Spinal cord (tissue), 10 donors: ENCODE results near the gene NAA80. TPM values are rescaled to one million over a fixed set of nuclear protein-coding genes. Genes with fewer than 3 reads are reported as not detected.

Experiments used
- DNase-seq, 6 donors: peaks; one replicate each; pipeline versions ENCODE4 v3.0.0 to v3.0.0-alpha.2; 2013 to 2015; ENCODE audit warnings: low spot score in 6 of 6, low read depth in 4 of 6
- H3K27ac ChIP-seq: one replicate; pipeline ENCODE4 v1.5.1; 2013; ENCODE audit warnings: low read depth, low read length, control low read depth
- H3K27me3 ChIP-seq: one replicate; pipeline ENCODE4 v1.6.1; 2013; ENCODE audit warnings: low read length; ENCODE audit not compliant: control insufficient read depth, insufficient read depth
- H3K36me3 ChIP-seq: one replicate; pipeline ENCODE4 v1.6.1; 2013; ENCODE audit warnings: low read length; ENCODE audit not compliant: control insufficient read depth, insufficient read depth
- H3K4me1 ChIP-seq: one replicate; pipeline ENCODE4 v1.6.1; 2013; ENCODE audit warnings: low read length; ENCODE audit not compliant: control insufficient read depth, insufficient read depth
- H3K4me3 ChIP-seq: one replicate; pipeline ENCODE4 v1.5.1; 2013; ENCODE audit warnings: low read depth, low read length, control low read depth
- H3K9me3 ChIP-seq: one replicate; pipeline ENCODE4 v1.6.1; 2013; ENCODE audit warnings: low read length; ENCODE audit not compliant: control insufficient read depth, insufficient read depth
- WGBS: methylation state at CpG from one replicate; pipeline ENCODE4 v1.1.5; 2013; ENCODE audit warnings: missing lambda C conversion rate; ENCODE audit not compliant: insufficient coverage; 5-methylcytosine and 5-hydroxymethylcytosine counted together
- polyA plus RNA-seq, 2 donors: library from polyadenylated mRNA; unstranded; fragments of 120-200 nt; gene quantifications; one replicate each; pipeline ENCODE4 v1.2.1, GENCODE V29; 2013; ENCODE audit not compliant: insufficient read length in 2 of 2
- total RNA-seq, 2 donors: library from RNA; depleted of rRNA in 1 of 2; stranded (reverse); fragments of 120-200 nt in 1 of 2; fragments of >200 nt in 1 of 2; gene quantifications; one replicate each; pipeline versions ENCODE4 v1.2.3 to v1.2.4, GENCODE V29; 2013 to 2014
- donor health status: healthy.

Gene NAA80
- total and polyA plus RNA-seq, 4 donors = 4.6 to 24.4 (median 13.5) TPM

GRCh38 chr3:50254577-50255250, 44.5 kb downstream of the NAA80 start:
- H3K36me3 ChIP-seq = peaks cover 97% of the 10 kb centered on the region
- peaks cover 87% of the 10 kb centered on the region for H3K4me1 ChIP-seq
- peak overlapping the region; percentile 59 for H3K27ac ChIP-seq

GRCh38 chr3:50251220-50251619, 48.0 kb downstream of the NAA80 start:
- Histone ChIP-seq H3K4me3 (no peak overlapping the region), H3K27me3 (no peaks in the 10 kb centered on the region), H3K4me1 (peaks cover 86% of the 10 kb centered on the region), H3K9me3 (no peaks in the 10 kb centered on the region), H3K27ac (no peak overlapping the region), H3K36me3 (peaks cover 89% of the 10 kb centered on the region)
- WGBS = 86% methylated on average over 7 of the region's 8 CpGs
- no peak for DNase-seq

More at GRCh38 chr3:50254577-50255250, 44.5 kb downstream of the NAA80 start:
- WGBS = 88% methylated on average over 6 of the region's 8 CpGs
- no peak for DNase-seq
- Histone ChIP-seq H3K9me3 (no peaks in the 10 kb centered on the region), H3K27me3 (no peaks in the 10 kb centered on the region), H3K4me3 (no peak overlapping the region)

- DNase-seq = no peak
- H3K4me3 ChIP-seq = no peak overlapping the region
- peaks cover 86% of the 10 kb centered on the region for H3K4me1 ChIP-seq
- H3K27me3 ChIP-seq = no peaks in the 10 kb centered on the region
- no CpG with 5 or more reads among the region's 4 CpGs for WGBS
- no peaks in the 10 kb centered on the region for H3K9me3 ChIP-seq
- peaks cover 84% of the 10 kb centered on the region for H3K36me3 ChIP-seq
- no peak overlapping the region for H3K27ac ChIP-seq
These were observed 48.7 kb downstream of the NAA80 start for GRCh38 chr3:50250514-50250913.

GRCh38 chr3:50249457-50249856, 49.7 kb downstream of the NAA80 start:
- Histone ChIP-seq H3K9me3 (no peaks in the 10 kb centered on the region), H3K4me1 (peaks cover 85% of the 10 kb centered on the region), H3K27ac (no peak overlapping the region), H3K36me3 (peaks cover 79% of the 10 kb centered on the region), H3K27me3 (no peaks in the 10 kb centered on the region), H3K4me3 (no peak overlapping the region)
- no peak for DNase-seq
- WGBS = 91% methylated on average over 5 of the region's 5 CpGs

GRCh38 chr3:50248387-50248786, 50.8 kb downstream of the NAA80 start:
- Histone ChIP-seq H3K27ac (peak overlapping the region; percentile 61), H3K36me3 (peaks cover 73% of the 10 kb centered on the region), H3K27me3 (no peaks in the 10 kb centered on the region), H3K4me3 (no peak overlapping the region), H3K4me1 (peaks cover 81% of the 10 kb centered on the region), H3K9me3 (no peaks in the 10 kb centered on the region)
- 31% methylated on average over 2 of the region's 3 CpGs for WGBS
- no peak for DNase-seq

- 17% methylated on average over 9 of the region's 10 CpGs for WGBS
- no peaks in the 10 kb centered on the region for H3K9me3 ChIP-seq
- peak in 2 of 6 donors; percentile 58 to 74 for DNase-seq
- no peaks in the 10 kb centered on the region for H3K27me3 ChIP-seq
- peak overlapping the region; percentile 94 for H3K27ac ChIP-seq
- peaks cover 86% of the 10 kb centered on the region for H3K4me1 ChIP-seq
- H3K36me3 ChIP-seq = peaks cover 73% of the 10 kb centered on the region
- H3K4me3 ChIP-seq = peak overlapping the region; percentile 45
These were observed 52.7 kb downstream of the NAA80 start for GRCh38 chr3:50246517-50246954.

Other genes starting within 250 kb of the NAA80 start
- 100 to 1,000 TPM; 223 to 291 TPM for gene RBM5, start 210.5 kb downstream of the NAA80 start, total RNA-seq
- gene RBM5, start 210.5 kb downstream of the NAA80 start, polyA plus RNA-seq = 100 to 1,000 TPM; 240 to 366 TPM
- gene SEMA3F, start 144.1 kb downstream of the NAA80 start, total RNA-seq = 10 to 100 TPM in 1 of 2 donors, 1 to 10 TPM in 1; 9.1 to 17.1 TPM
- gene SEMA3F, start 144.1 kb downstream of the NAA80 start, polyA plus RNA-seq = 10 to 100 TPM; 11.3 to 21.8 TPM
- gene GNAT1, start 107.8 kb downstream of the NAA80 start, total RNA-seq = not detected
- gene GNAT1, start 107.8 kb downstream of the NAA80 start, polyA plus RNA-seq = under 1 TPM; 0.29 to 0.72 TPM
- gene SLC38A3, start 94.1 kb downstream of the NAA80 start, total RNA-seq = 10 to 100 TPM; 10.5 to 51.0 TPM
- gene SLC38A3, start 94.1 kb downstream of the NAA80 start, polyA plus RNA-seq = 10 to 100 TPM; 59.6 to 71.5 TPM
- 100 to 1,000 TPM; 123 to 236 TPM for gene GNAI2, start 63.2 kb downstream of the NAA80 start, total RNA-seq
- gene GNAI2, start 63.2 kb downstream of the NAA80 start, polyA plus RNA-seq = 100 to 1,000 TPM; 293 to 308 TPM
- 100 to 1,000 TPM in 1 of 2 donors, 10 to 100 TPM in 1; 41.2 to 139 TPM for gene SEMA3B, start 30.3 kb downstream of the NAA80 start, total RNA-seq
- gene SEMA3B, start 30.3 kb downstream of the NAA80 start, polyA plus RNA-seq = 10 to 100 TPM; 19.1 to 87.4 TPM
- gene LSMEM2, start 20.3 kb downstream of the NAA80 start, total RNA-seq = under 1 TPM in 1 of 2 donors, not detected in 1; 0.44 TPM
- gene LSMEM2, start 20.3 kb downstream of the NAA80 start, polyA plus RNA-seq = 1 to 10 TPM in 1 of 2 donors, under 1 TPM in 1; 0.43 to 1.1 TPM
- gene IFRD2, start 7.0 kb downstream of the NAA80 start, total RNA-seq = 10 to 100 TPM; 15.0 to 40.3 TPM
- gene IFRD2, start 7.0 kb downstream of the NAA80 start, polyA plus RNA-seq = 10 to 100 TPM; 30.6 to 34.5 TPM
- gene HYAL3, start within 50 bp of the NAA80 start, total RNA-seq = 1 to 10 TPM; 4.2 to 9.7 TPM
- 10 to 100 TPM; 14.1 to 14.2 TPM for gene HYAL3, start within 50 bp of the NAA80 start, polyA plus RNA-seq
- 1 to 10 TPM in 1 of 2 donors, under 1 TPM in 1; 0.69 to 3.2 TPM for gene HYAL1, start 4.2 kb upstream of the NAA80 start, total RNA-seq
- gene HYAL1, start 4.2 kb upstream of the NAA80 start, polyA plus RNA-seq = 1 to 10 TPM; 1.4 to 4.1 TPM
- gene HYAL2, start 23.3 kb upstream of the NAA80 start, total RNA-seq = 10 to 100 TPM; 30.0 to 92.3 TPM
- gene HYAL2, start 23.3 kb upstream of the NAA80 start, polyA plus RNA-seq = 10 to 100 TPM; 35.9 to 40.3 TPM
- gene TUSC2, start 28.8 kb upstream of the NAA80 start, total RNA-seq = 10 to 100 TPM; 17.0 to 25.9 TPM
- 10 to 100 TPM; 48.5 to 50.7 TPM for gene TUSC2, start 28.8 kb upstream of the NAA80 start, polyA plus RNA-seq
- gene RASSF1, start 41.4 kb upstream of the NAA80 start, total RNA-seq = 10 to 100 TPM; 17.7 to 25.4 TPM
- 10 to 100 TPM; 24.2 to 29.2 TPM for gene RASSF1, start 41.4 kb upstream of the NAA80 start, polyA plus RNA-seq
- gene ZMYND10, start 46.3 kb upstream of the NAA80 start, total RNA-seq = 10 to 100 TPM in 1 of 2 donors, 1 to 10 TPM in 1; 8.8 to 54.1 TPM
- 10 to 100 TPM; 28.6 to 40.9 TPM for gene ZMYND10, start 46.3 kb upstream of the NAA80 start, polyA plus RNA-seq
- 10 to 100 TPM; 22.6 to 33.2 TPM for gene NPRL2, start 51.4 kb upstream of the NAA80 start, total RNA-seq
- 10 to 100 TPM; 40.9 to 43.8 TPM for gene NPRL2, start 51.4 kb upstream of the NAA80 start, polyA plus RNA-seq
- 10 to 100 TPM; 15.3 to 15.5 TPM for gene CYB561D2, start 51.5 kb upstream of the NAA80 start, total RNA-seq
- gene CYB561D2, start 51.5 kb upstream of the NAA80 start, polyA plus RNA-seq = 10 to 100 TPM; 14.8 to 16.1 TPM
- 10 to 100 TPM; 21.6 to 49.6 TPM for gene TMEM115, start 60.1 kb upstream of the NAA80 start, total RNA-seq
- gene TMEM115, start 60.1 kb upstream of the NAA80 start, polyA plus RNA-seq = 10 to 100 TPM; 44.0 to 44.8 TPM
- gene CACNA2D2, start 204.2 kb upstream of the NAA80 start, total RNA-seq = 10 to 100 TPM; 11.6 to 27.0 TPM
- 10 to 100 TPM; 49.6 to 59.2 TPM for gene CACNA2D2, start 204.2 kb upstream of the NAA80 start, polyA plus RNA-seq